Measurements from ENCODE around the gene SKP1. TPM values are rescaled to one million over a fixed set of nuclear protein-coding genes. Genes with fewer than 3 reads are reported as not detected.
"Not testable (repeated sequence)": the region's sequence is repeated elsewhere in the genome, so short reads cannot be mapped to it uniquely, and the experiment has no call there.

Gene SKP1
- total and polyA plus RNA-seq, 10 of the 15 experiments (the other 5 are each of a cell fraction or from before 2014, with no cell fraction given) = 100 to 1,686 (median 519) TPM

DNA sequence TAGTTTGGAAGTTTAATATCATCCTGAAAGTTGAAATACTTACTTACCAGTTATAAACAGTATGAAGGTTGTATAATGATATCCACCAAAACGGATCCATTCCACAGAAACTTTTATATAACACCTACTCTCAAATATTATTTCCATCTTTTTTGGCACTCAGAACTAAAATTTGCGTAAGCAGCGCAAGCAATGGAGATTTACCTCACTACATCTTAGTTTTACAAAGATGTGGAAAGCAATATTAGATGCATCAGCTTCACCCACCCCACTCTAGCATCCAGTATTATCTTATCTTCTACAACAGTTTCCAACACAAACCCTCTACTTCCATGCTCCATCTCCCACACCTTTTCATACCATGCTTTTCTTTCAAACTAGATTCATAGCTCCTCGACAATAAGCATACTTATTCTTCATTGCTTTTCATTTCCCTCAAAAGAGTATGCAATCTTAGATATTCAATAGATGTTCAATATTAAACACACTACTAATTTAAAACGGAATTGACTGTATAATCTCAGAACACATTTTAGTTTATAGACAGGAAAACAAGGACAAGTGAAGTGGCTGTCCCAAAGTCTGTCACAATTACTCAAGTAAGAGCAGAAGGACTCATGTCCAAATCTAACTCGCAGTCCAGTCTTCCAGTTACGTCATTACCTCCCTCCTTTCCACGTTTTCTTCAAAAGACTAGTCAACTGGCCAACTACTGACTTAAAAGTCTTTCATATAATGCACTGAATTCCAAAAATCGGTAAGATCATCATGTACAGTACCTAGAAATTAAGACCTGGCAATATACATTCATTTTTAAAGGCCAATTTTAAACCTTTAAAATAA is 46.9 kb upstream of the SKP1 start:
- no peak for DNase-seq (ENCODE audit: low read depth, low spot score)
- intact Hi-C loops (cut with micrococcal nuclease; ENCODE audit: unreplicated experiment) (loop anchor here (10.0 kb wide), 1 partner anchor 511 kb away; the partner anchor contains the start of gene CAMLG), in situ Hi-C loops (cut with MboI) (no loop called here)
- peak overlapping the region; percentile 90 for H3K4me2 ChIP-seq (ENCODE audit: control insufficient read depth, insufficient read depth)
- peak overlapping the region; percentile 94 for H3K4me3 ChIP-seq
- H3K9ac ChIP-seq (ENCODE audit: control insufficient read depth, insufficient read depth, low read length) = peak overlapping the region; percentile 97; the same call in 1 of the 2 replicates
- H4K20me1 ChIP-seq (ENCODE audit: control insufficient read depth, insufficient read depth) = peaks cover 6% of the 10 kb centered on the region
- H3K4me1 ChIP-seq (ENCODE audit: control insufficient read depth, insufficient read depth, low read length) = peaks cover 16% of the 10 kb centered on the region
- BruUV-seq (replicated peaks) = TSS peak; percentile 48
- FAIRE-seq = no peak
- H3K36me3 ChIP-seq (ENCODE audit: control insufficient read depth in 2 of 2, insufficient read depth in 2 of 2, low read length in 1 of 2) = peaks cover 0 to 14% of the 10 kb centered on the region in 2 experiments; a peak in 3 of 4 replicates
- no peaks in the 10 kb centered on the region for H3K9me3 ChIP-seq (replicated peaks; ENCODE audit: control insufficient read depth, insufficient read depth, low read length)
- no peaks in the 10 kb centered on the region for H3K27me3 ChIP-seq (replicated peaks in 1 of 2; ENCODE audit: control insufficient read depth in 2 of 2, insufficient read depth in 2 of 2, low read length in 1 of 2)
- H3K27ac ChIP-seq (ENCODE audit: control insufficient read depth, insufficient read depth) = 0 out of 2 replicates have a peak overlapping the region, but pooled peaks have one; percentile 1
- ChIA-PET RAD21 (ENCODE audit: unreplicated experiment) (interaction anchor here (0.6 to 1.3 kb wide), 5 partner anchors 9 to 301 kb away, joined by 3 to 4 read pairs (median 3); no protein-coding TSS in a partner anchor), CTCF (interaction anchor here (0.6 to 3.0 kb wide), 7 partner anchors 9 to 355 kb away, joined by 3 to 14 read pairs (median 5); no protein-coding TSS in a partner anchor), POLR2A (interaction anchor here (0.5 to 3.6 kb wide), 4 partner anchors 9 to 215 kb away, joined by 3 to 35 read pairs (median 3); no protein-coding TSS in a partner anchor), SMC1A (ENCODE audit: uncharacterized antibody, unreplicated experiment) (interaction anchor here (0.6 to 5.0 kb wide), 11 partner anchors 9 to 514 kb away, joined by 3 to 39 read pairs (median 5); no protein-coding TSS in a partner anchor)
- no peak overlapping the region for H2AFZ ChIP-seq (ENCODE audit: control insufficient read depth, low read depth, low read length)
- TF ChIP-seq CREM (IDR thresholded peaks at IDR 0.05; ENCODE audit: low read depth) (no peak), ATF7 (IDR thresholded peaks at IDR 0.05; ENCODE audit: low read depth) (peak; percentile 78)
- WGBS (ENCODE audit: insufficient coverage, insufficient replicate concordance, low lambda C conversion rate, missing lambda C conversion rate) = 0% methylated on average over 9 of the region's 9 CpGs
- ATAC-seq = no peak
- H3K79me2 ChIP-seq (ENCODE audit: control insufficient read depth, insufficient read depth, low read length) = peaks cover 85% of the 10 kb centered on the region

DNA sequence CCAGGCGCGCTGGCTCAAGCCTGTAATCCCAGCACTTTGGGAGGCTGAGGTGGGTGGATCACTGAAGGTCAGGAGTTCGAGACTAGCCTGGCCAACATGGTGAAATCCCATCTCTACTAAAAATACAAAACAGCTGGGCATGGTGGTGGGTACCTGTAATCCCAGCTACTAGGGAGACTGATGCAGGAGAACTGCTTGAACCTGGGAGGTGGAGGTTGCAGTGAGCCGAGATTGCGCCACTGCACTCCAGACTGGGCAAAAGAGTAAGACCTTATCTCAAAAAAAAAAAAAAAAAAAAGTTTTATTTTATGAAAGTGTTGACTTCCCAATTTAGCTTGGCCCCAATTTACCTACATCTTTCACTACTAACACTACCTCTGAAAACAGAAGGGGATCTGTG is 44.9 kb upstream of the SKP1 start:
- FAIRE-seq; H4K20me1 ChIP-seq (ENCODE audit: control insufficient read depth, insufficient read depth); H3K9ac ChIP-seq (ENCODE audit: control insufficient read depth, insufficient read depth, low read length); H3K27me3 ChIP-seq (replicated peaks in 1 of 2; ENCODE audit: control insufficient read depth in 2 of 2, insufficient read depth in 2 of 2, low read length in 1 of 2); ATAC-seq; H3K4me1 ChIP-seq (ENCODE audit: control insufficient read depth, insufficient read depth, low read length); in situ Hi-C loops (cut with MboI); H3K9me3 ChIP-seq (replicated peaks; ENCODE audit: control insufficient read depth, insufficient read depth, low read length); DNase-seq (ENCODE audit: low read depth, low spot score); BruUV-seq (replicated peaks); H2AFZ ChIP-seq (ENCODE audit: control insufficient read depth, low read depth, low read length): not testable (repeated sequence)
- SMC1A ChIA-PET (ENCODE audit: uncharacterized antibody, unreplicated experiment) = interaction anchor here (0.7 to 5.0 kb wide), 6 partner anchors 9 to 246 kb away, joined by 3 to 39 read pairs (median 6); no protein-coding TSS in a partner anchor
- peaks cover 0 to 14% of the 10 kb centered on the region in 2 experiments; a peak in 3 of 4 replicates for H3K36me3 ChIP-seq (ENCODE audit: control insufficient read depth in 2 of 2, insufficient read depth in 2 of 2, low read length in 1 of 2)
- intact Hi-C loops (cut with micrococcal nuclease; ENCODE audit: unreplicated experiment) = loop anchor here (10.0 kb wide), 1 partner anchor 513 kb away; the partner anchor contains the start of gene CAMLG
- peak overlapping the region; percentile 41; the same call in 1 of the 2 replicates for H3K27ac ChIP-seq (ENCODE audit: control insufficient read depth, insufficient read depth)
- peaks cover 97% of the 10 kb centered on the region for H3K79me2 ChIP-seq (ENCODE audit: control insufficient read depth, insufficient read depth, low read length)
- RAD21 ChIA-PET (ENCODE audit: unreplicated experiment) = interaction anchor here (2.2 kb wide), 1 partner anchor 39 kb away, joined by 5 read pairs; no protein-coding TSS in a partner anchor
- POLR2A ChIA-PET = interaction anchor here (0.7 to 1.8 kb wide), 4 partner anchors 8 to 105 kb away, joined by 3 to 14 read pairs (median 4); no protein-coding TSS in a partner anchor
- H3K4me3 ChIP-seq = peak overlapping the region; percentile 67; the same call in 1 of the 2 replicates
- 85% methylated on average over 5 of the region's 5 CpGs for WGBS (ENCODE audit: insufficient coverage, insufficient replicate concordance, low lambda C conversion rate, missing lambda C conversion rate)
- peak overlapping the region; percentile 24 for H3K4me2 ChIP-seq (ENCODE audit: control insufficient read depth, insufficient read depth)
- CTCF ChIA-PET = interaction anchor here (0.6 to 3.0 kb wide), 5 partner anchors 30 to 68 kb away, joined by 3 to 11 read pairs (median 4); no protein-coding TSS in a partner anchor

Measured in GM12878 (cell line).